MM.1S (cell line): Measurements from ENCODE around the gene PLCG1.

ENCODE experiments used
- CTCF ChIP-seq: fragments of 300-600 bp; sonication (generic); IDR thresholded peaks from 2 replicates; pipeline ENCODE4 v1.5.1; 2016; ENCODE audit warnings: antibody characterized with exemption, low read length, mixed read lengths
- EZH2 ChIP-seq: fragments of 300-600 bp; sonication (generic); optimal IDR thresholded peaks from 2 replicates; pipeline ENCODE3; 2017; ENCODE audit warnings: low read depth, mild to moderate bottlenecking, antibody characterized with exemption, low read length, mixed read lengths
- EZH2phosphoT487 ChIP-seq: fragments of 300-600 bp; sonication (generic); IDR thresholded peaks from 2 replicates; pipeline ENCODE4 v1.6.1; 2018; ENCODE audit warnings: antibody characterized with exemption, low read length

GRCh38 chr20:41205313-41205712 is 68.0 kb downstream of the PLCG1 start:
- TF ChIP-seq CTCF (no peak), EZH2phosphoT487 (no peak), EZH2 (no peak)
